Loucy (cell line): ENCODE data around the gene EFNB1.

ENCODE experiments used
- H2AFZ ChIP-seq: fragments of 200-600 bp; sonication (generic); 2 replicates; pipeline ENCODE4 v1.6.0; 2016; ENCODE audit warnings: antibody characterized with exemption, mild to moderate bottlenecking, low read length, moderate library complexity
- H3F3A ChIP-seq: fragments of 200-600 bp; 2 replicates; pipeline ENCODE4 v1.6.0; 2016; ENCODE audit warnings: antibody characterized with exemption, low read depth, mild to moderate bottlenecking
- H3K27me3 ChIP-seq: fragments of 200-600 bp; sonication (generic); 2 replicates; pipeline ENCODE4 v1.6.1; 2014; ENCODE audit warnings: low read length, mild to moderate bottlenecking; ENCODE audit not compliant: insufficient read depth, poor library complexity, severe bottlenecking
- H3K36me3 ChIP-seq: fragments of 200-600 bp; sonication (generic); 2 replicates; pipeline ENCODE4 v1.6.1; 2016; ENCODE audit warnings: low read length; ENCODE audit not compliant: insufficient read depth
- H3K4me1 ChIP-seq: fragments of 200-600 bp; sonication (generic); 2 replicates; pipeline ENCODE4 v1.5.1; 2014; ENCODE audit warnings: low read length, mild to moderate bottlenecking; ENCODE audit not compliant: insufficient read depth, poor library complexity, severe bottlenecking
- H3K4me2 ChIP-seq: fragments of 200-600 bp; sonication (generic); 2 replicates; pipeline ENCODE4 v1.6.0; 2014; ENCODE audit warnings: antibody characterized with exemption, low read length, low read depth, mild to moderate bottlenecking; ENCODE audit not compliant: poor library complexity, severe bottlenecking
- H3K4me3 ChIP-seq: fragments of 200-600 bp; sonication (generic); 2 replicates; pipeline ENCODE4 v1.5.1; 2014; ENCODE audit warnings: low read length, mild to moderate bottlenecking, mixed read lengths; ENCODE audit not compliant: poor library complexity, severe bottlenecking
- H3K79me2 ChIP-seq: fragments of 200-600 bp; sonication (generic); 2 replicates; pipeline ENCODE4 v1.6.1; 2014; ENCODE audit warnings: low read length; ENCODE audit not compliant: insufficient read depth
- H3K9ac ChIP-seq: fragments of 200-600 bp; sonication (generic); 2 replicates; pipeline ENCODE4 v1.6.0; 2014; ENCODE audit warnings: mild to moderate bottlenecking, low read depth, low read length, moderate library complexity; ENCODE audit not compliant: poor library complexity, severe bottlenecking
- H3K9me2 ChIP-seq: fragments of 200-600 bp; sonication (generic); replicated peaks from 2 replicates; pipeline ENCODE4 v1.6.1; 2016; ENCODE audit warnings: low read depth, low read length, mixed read lengths
- H3K9me3 ChIP-seq: fragments of 200-600 bp; sonication (generic); 2 replicates; pipeline ENCODE4 v1.6.1; 2014; ENCODE audit warnings: mild to moderate bottlenecking, antibody characterized with exemption, low read length, low read depth; ENCODE audit not compliant: insufficient read depth
- H4K20me1 ChIP-seq: fragments of 200-600 bp; sonication (generic); 2 replicates; pipeline ENCODE4 v1.6.0; 2014; ENCODE audit warnings: antibody characterized with exemption, low read length, mild to moderate bottlenecking; ENCODE audit not compliant: insufficient read depth, poor library complexity, severe bottlenecking
- CTCF ChIP-seq: fragments of 200-600 bp; sonication (generic); conservative IDR thresholded peaks from 2 replicates; pipeline ENCODE4 v1.5.1; 2014; ENCODE audit warnings: mild to moderate bottlenecking, antibody characterized with exemption, low read length
- EZH2phosphoT487 ChIP-seq: fragments of 200-600 bp; IDR thresholded peaks from 2 replicates; pipeline ENCODE4 v1.6.1; 2018; ENCODE audit warnings: antibody characterized with exemption, mild to moderate bottlenecking, moderate library complexity, borderline replicate concordance

EFNB1 gene

GRCh38 chrX:68824565-68825125 is 4.2 kb upstream of the EFNB1 start:
- H3K4me3 ChIP-seq: no peak overlapping the region
- no peak for TF ChIP-seq CTCF
- TF ChIP-seq EZH2phosphoT487: no peak
- H3K79me2 ChIP-seq: no peaks in the 10 kb centered on the region
- no peaks in the 10 kb centered on the region for H4K20me1 ChIP-seq
- H3K4me1 ChIP-seq: no peaks in the 10 kb centered on the region
- no peak overlapping the region for H3K4me2 ChIP-seq
- H2AFZ ChIP-seq: no peak overlapping the region
- H3K9ac ChIP-seq: no peak overlapping the region
- no peaks in the 10 kb centered on the region for H3K9me2 ChIP-seq
- no peaks in the 10 kb centered on the region for H3K36me3 ChIP-seq
- no peaks in the 10 kb centered on the region for H3K27me3 ChIP-seq
- H3K9me3 ChIP-seq: no peaks in the 10 kb centered on the region
- no peaks in the 10 kb centered on the region for H3F3A ChIP-seq

- Histone ChIP-seq H4K20me1 (no peaks in the 10 kb centered on the region), H3K9me3 (no peaks in the 10 kb centered on the region), H3K4me1 (no peaks in the 10 kb centered on the region), H3K4me3 (no peak overlapping the region), H3K36me3 (no peaks in the 10 kb centered on the region), H3K9ac (no peak overlapping the region), H3F3A (no peaks in the 10 kb centered on the region), H3K4me2 (no peak overlapping the region), H2AFZ (no peak overlapping the region), H3K27me3 (no peaks in the 10 kb centered on the region), H3K9me2 (no peaks in the 10 kb centered on the region), H3K79me2 (no peaks in the 10 kb centered on the region)
- no peak for TF ChIP-seq CTCF
- no peak for TF ChIP-seq EZH2phosphoT487
Observed at GRCh38 chrX:68826113-68826980, 2.5 kb upstream of the EFNB1 start.

GRCh38 chrX:68827256-68827655 is 1.6 kb upstream of the EFNB1 start:
- Histone ChIP-seq H3K4me3 (no peak overlapping the region), H3K27me3 (no peaks in the 10 kb centered on the region), H3K9me2 (no peaks in the 10 kb centered on the region), H3K4me2 (no peak overlapping the region), H3K9me3 (no peaks in the 10 kb centered on the region), H3K79me2 (no peaks in the 10 kb centered on the region), H3F3A (no peaks in the 10 kb centered on the region), H3K4me1 (peaks cover 6% of the 10 kb centered on the region), H4K20me1 (no peaks in the 10 kb centered on the region), H3K9ac (no peak overlapping the region), H3K36me3 (no peaks in the 10 kb centered on the region), H2AFZ (no peak overlapping the region)
- no peak for TF ChIP-seq EZH2phosphoT487
- TF ChIP-seq CTCF: no peak
